H1 (cell line): Measurements from ENCODE around the gene THAP11. TPM values are rescaled to one million over a fixed set of nuclear protein-coding genes. Genes with fewer than 3 reads are reported as not detected.

ENCODE experiments used
- CTCF ChIA-PET: fragments of 300-600 bp; sonication (Branson Sonifier 250); formaldehyde crosslinking; loops from one replicate; lab custom pipeline; 2021; ENCODE audit not compliant: partially characterized antibody; lab: Charles Lee
- POLR2A ChIA-PET: fragments of 300-600 bp; sonication (Branson Sonifier 250); formaldehyde crosslinking; loops from one replicate; lab custom pipeline; 2021; ENCODE audit warnings: inconsistent platforms; ENCODE audit not compliant: partially characterized antibody; lab: Charles Lee
- DNase-seq, 2 experiments: peaks; one replicate each; pipeline versions ENCODE4 v3.0.0 to v3.0.0-alpha.2; 2010 to 2022; ENCODE audit warnings: low spot score in 2 of 2, low read depth in 1 of 2, mixed read lengths in 1 of 2
- FAIRE-seq: peaks from 2 replicates; lab custom pipeline; 2011; peaks lifted over from hg19 to GRCh38; lab: Jason Lieb, UNC
- H2AFZ ChIP-seq: 2 replicates; pipeline ENCODE4 v1.8.1; 2012; ENCODE audit warnings: low read length, inconsistent platforms
- H2AK5ac ChIP-seq: 2 replicates; pipeline ENCODE4 v1.6.1; 2013; ENCODE audit warnings: low read depth, low read length
- H2BK120ac ChIP-seq: replicated peaks from 2 replicates; pipeline ENCODE3; 2013; ENCODE audit warnings: low read depth, low read length, inconsistent platforms
- H2BK12ac ChIP-seq: 2 replicates; pipeline ENCODE4 v1.6.1; 2013; ENCODE audit warnings: low read depth, low read length
- H2BK15ac ChIP-seq: 2 replicates; pipeline ENCODE4 v1.6.1; 2013; ENCODE audit warnings: low read length
- H2BK20ac ChIP-seq: 2 replicates; pipeline ENCODE4 v1.6.1; 2013; ENCODE audit warnings: low read length
- H2BK5ac ChIP-seq: 2 replicates; pipeline ENCODE4 v1.6.1; 2013; ENCODE audit warnings: low read depth, low read length
- H3K14ac ChIP-seq: 2 replicates; pipeline ENCODE4 v1.6.1; 2013; ENCODE audit warnings: inconsistent platforms; ENCODE audit not compliant: insufficient read length
- H3K18ac ChIP-seq: 2 replicates; pipeline ENCODE4 v1.6.1; 2013; ENCODE audit warnings: low read length; ENCODE audit errors: extremely low read depth
- H3K23ac ChIP-seq: 2 replicates; pipeline ENCODE4 v1.6.1; 2013; ENCODE audit warnings: inconsistent platforms; ENCODE audit not compliant: insufficient read length
- H3K23me2 ChIP-seq: 2 replicates; pipeline ENCODE4 v1.6.1; 2013; ENCODE audit warnings: low read depth, low read length
- H3K27ac ChIP-seq: 2 replicates; pipeline ENCODE4 v1.6.1; 2011; ENCODE audit warnings: low read depth, low read length, inconsistent platforms
- H3K27me3 ChIP-seq, 4 experiments: replicated peaks in 1 of 4; 1 replicate in 1 of 4; 2 replicates in 3 of 4; pipeline versions ENCODE4 v1.6.1 to v1.8.1; 2011 to 2013; ENCODE audit warnings: low read length in 3 of 4, mild to moderate bottlenecking in 3 of 4, inconsistent platforms in 2 of 4, mixed read lengths in 2 of 4, moderate library complexity in 1 of 4; ENCODE audit not compliant: control insufficient read depth in 3 of 4, insufficient read depth in 3 of 4; ENCODE audit errors: extremely low read depth in 1 of 4
- H3K36me3 ChIP-seq, 4 experiments: 2 replicates each; pipeline versions ENCODE4 v1.6.1 to v1.8.1; 2011 to 2013; ENCODE audit warnings: mild to moderate bottlenecking in 4 of 4, low read length in 3 of 4, moderate library complexity in 2 of 4, control low read depth in 1 of 4, inconsistent platforms in 1 of 4; ENCODE audit not compliant: insufficient read depth in 4 of 4, control insufficient read depth in 2 of 4
- H3K4ac ChIP-seq: replicated peaks from 2 replicates; pipeline ENCODE3; 2013; ENCODE audit warnings: low read length, low read depth, mixed read lengths, inconsistent platforms; ENCODE audit not compliant: insufficient read length
- H3K4me1 ChIP-seq, 4 experiments: replicated peaks in 1 of 4; 1 replicate in 1 of 4; 2 replicates in 3 of 4; pipeline versions ENCODE4 v1.6.1 to v1.8.1; 2011 to 2013; ENCODE audit warnings: low read length in 3 of 4, inconsistent platforms in 2 of 4, mixed read lengths in 1 of 4; ENCODE audit not compliant: insufficient read depth in 4 of 4, control insufficient read depth in 3 of 4
- H3K4me2 ChIP-seq, 2 experiments: 2 replicates each; pipeline versions ENCODE4 v1.6.1 to v1.8.1; 2011 to 2013; ENCODE audit warnings: low read depth in 2 of 2, low read length in 2 of 2, control low read depth in 1 of 2, inconsistent platforms in 1 of 2, mild to moderate bottlenecking in 1 of 2; ENCODE audit not compliant: insufficient read depth in 1 of 2
- H3K4me3 ChIP-seq, 4 experiments: fragments of 200-600, 300-600 bp in 1 of 4; sonication (generic), shearing (Covaris generic), sonication (Bioruptor Twin) in 1 of 4; 2 replicates each; pipeline versions ENCODE4 v1.5.1 to v1.8.1; 2011 to 2016; ENCODE audit warnings: low read length in 4 of 4, low read depth in 3 of 4, control low read depth in 2 of 4, inconsistent platforms in 2 of 4, mild to moderate bottlenecking in 2 of 4, mixed read lengths in 1 of 4, moderate library complexity in 1 of 4; ENCODE audit not compliant: insufficient read depth in 2 of 4; ENCODE audit errors: extremely low read depth in 1 of 4
- H3K56ac ChIP-seq: replicated peaks from 2 replicates; pipeline ENCODE3; 2013; ENCODE audit warnings: low read depth, mild to moderate bottlenecking, mixed read lengths, low read length, inconsistent platforms; ENCODE audit not compliant: insufficient read length
- H3K79me1 ChIP-seq: 2 replicates; pipeline ENCODE4 v1.6.1; 2013; ENCODE audit warnings: low read depth, low read length, control low read depth
- H3K79me2 ChIP-seq, 2 experiments: 2 replicates each; pipeline versions ENCODE4 v1.6.1 to v1.8.1; 2012 to 2013; ENCODE audit warnings: low read length in 2 of 2, mild to moderate bottlenecking in 2 of 2, inconsistent platforms in 1 of 2; ENCODE audit not compliant: insufficient read depth in 2 of 2, control insufficient read depth in 1 of 2
- H3K9ac ChIP-seq, 4 experiments: replicated peaks in 1 of 4; 1 replicate in 1 of 4; 2 replicates in 3 of 4; pipeline versions ENCODE4 v1.6.1 to v1.8.1; 2011 to 2013; ENCODE audit warnings: low read depth in 3 of 4, low read length in 3 of 4, control low read depth in 2 of 4, mild to moderate bottlenecking in 2 of 4, moderate library complexity in 2 of 4, inconsistent platforms in 1 of 4; ENCODE audit errors: extremely low read depth in 1 of 4
- H3K9me3 ChIP-seq, 2 experiments: 2 replicates each; pipeline versions ENCODE4 v1.6.1 to v1.8.1; 2012 to 2013; ENCODE audit warnings: mild to moderate bottlenecking in 2 of 2, moderate library complexity in 2 of 2, control low read depth in 1 of 2, inconsistent platforms in 1 of 2, low read depth in 1 of 2, low read length in 1 of 2, mixed read lengths in 1 of 2; ENCODE audit not compliant: insufficient read depth in 2 of 2
- H4K20me1 ChIP-seq, 2 experiments: replicated peaks in 1 of 2; 2 replicates each; pipeline versions ENCODE3 to v1.8.1; 2011 to 2013; ENCODE audit warnings: inconsistent platforms in 2 of 2, low read length in 2 of 2, mild to moderate bottlenecking in 1 of 2; ENCODE audit not compliant: insufficient read depth in 2 of 2, control insufficient read depth in 1 of 2
- H4K5ac ChIP-seq: 2 replicates; pipeline ENCODE4 v1.6.1; 2013; ENCODE audit warnings: low read length, low read depth, mixed read lengths, inconsistent platforms; ENCODE audit not compliant: insufficient read length
- H4K8ac ChIP-seq: 2 replicates; pipeline ENCODE4 v1.8.0; 2013; ENCODE audit warnings: mild to moderate bottlenecking, moderate library complexity, low read length, inconsistent platforms; ENCODE audit not compliant: insufficient read depth; ENCODE audit errors: extremely low read depth
- H4K91ac ChIP-seq: replicated peaks from 2 replicates; pipeline ENCODE3; 2013; ENCODE audit warnings: low read length, mixed read lengths, inconsistent platforms; ENCODE audit not compliant: insufficient read length
- GABPA ChIP-seq: IDR thresholded peaks from 2 replicates; pipeline ENCODE4 v1.6.1; 2011; ENCODE audit warnings: mild to moderate bottlenecking, low read length, moderate library complexity, borderline replicate concordance; ENCODE audit not compliant: insufficient read depth
- HDAC6 ChIP-seq: IDR thresholded peaks from one replicate; pipeline ENCODE4 v1.7.1; 2012; ENCODE audit warnings: low read depth, mild to moderate bottlenecking, inconsistent platforms, low read length, moderate library complexity
- KDM1A ChIP-seq: fragments of 200-600, 300-600 bp; sonication (generic); IDR thresholded peaks from 2 replicates; pipeline ENCODE4 v1.7.1; 2016; ENCODE audit warnings: mild to moderate bottlenecking, low read length, borderline replicate concordance
- PHF8 ChIP-seq: fragments of 200-600 bp; sonication (generic); conservative IDR thresholded peaks from 2 replicates; pipeline ENCODE4 v1.7.1; 2012; ENCODE audit warnings: low read depth, mild to moderate bottlenecking, inconsistent platforms, low read length, moderate library complexity
- POLR2A ChIP-seq, 2 experiments: IDR thresholded peaks; 1 replicate in 1 of 2; 2 replicates in 1 of 2; pipeline ENCODE4 v1.6.1; 2011; ENCODE audit warnings: low read depth in 2 of 2, low read length in 2 of 2, mild to moderate bottlenecking in 2 of 2; ENCODE audit errors: control extremely low read depth in 1 of 2
- SP2 ChIP-seq: IDR thresholded peaks from 2 replicates; pipeline ENCODE4 v1.6.1; 2012; ENCODE audit warnings: mild to moderate bottlenecking, low read length, inconsistent platforms
- WGBS, 2 experiments: shearing (Covaris generic) in 1 of 2; methylation state at CpG; one replicate each; pipeline versions ENCODE4 v1.1.6 to v1.1.7; 2013 to 2015; ENCODE audit warnings: low lambda C conversion rate in 2 of 2, mixed read lengths in 2 of 2, inconsistent platforms in 1 of 2, low coverage in 1 of 2, missing lambda C conversion rate in 1 of 2; ENCODE audit not compliant: insufficient replicate concordance in 2 of 2, insufficient coverage in 1 of 2, insufficient read length in 1 of 2; ENCODE audit errors: extremely low coverage in 1 of 2, missing lambda C conversion rate in 1 of 2; 5-methylcytosine and 5-hydroxymethylcytosine counted together
- polyA plus RNA-seq, 7 experiments: library from polyadenylated mRNA; depleted of rRNA in 3 of 7; stranded (reverse) in 5 of 7; unstranded in 2 of 7; fragments of >200 nt in 5 of 7; fragments of 200-250 nt in 2 of 7; gene quantifications; 1 replicate in 5 of 7; 2 replicates in 1 of 7; 4 replicates in 1 of 7; pipeline versions ENCODE4 v1.2.1 to v1.2.3, GENCODE V29; 2011 to 2013; ENCODE audit warnings: missing spikeins in 2 of 7, mixed read lengths in 2 of 7
- total RNA-seq: library from RNA; stranded (reverse); fragmentation: NEBNext Ultra II Directional; extraction: Animal tissue kit (Norgen Biotek cat#: 25700); gene quantifications from 2 replicates; pipeline ENCODE4 v1.2.1, GENCODE V29; 2021

The THAP11 gene
- total and polyA plus RNA-seq, 2 of the 8 experiments (the other 6 are each of a cell fraction or from before 2014, with no cell fraction given): 50.8 to 54.8 TPM

DNA sequence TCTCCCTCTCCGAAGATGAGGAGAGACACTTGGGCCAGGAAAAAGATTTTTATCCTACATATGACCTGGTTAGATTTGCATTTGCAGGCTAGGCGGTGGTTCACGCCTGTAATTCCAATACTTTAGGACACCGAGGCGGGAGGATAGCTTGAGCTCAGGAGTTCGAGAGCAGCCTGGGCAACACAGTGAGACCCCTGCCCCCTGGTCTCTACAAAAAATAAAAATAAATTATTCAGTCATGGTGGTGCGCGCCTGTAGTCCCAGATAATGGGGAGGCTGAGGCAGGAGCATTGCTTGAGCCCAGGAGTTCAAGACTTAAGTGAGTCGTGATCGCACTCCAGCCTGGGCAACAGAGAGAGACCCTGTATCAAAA lies 7.9 kb upstream of the THAP11 start:
- Histone ChIP-seq H3K14ac (no peak overlapping the region), H2BK5ac (no peak overlapping the region), H2BK20ac (no peak overlapping the region), H3K9me3 (no peaks in the 10 kb centered on the region), H3K9ac (peak overlapping the region in 1 of 4 experiments; percentile 74; a peak in 2 of 7 replicates), H3K4ac (no peak overlapping the region), H3K36me3 (peaks cover 4 to 12% (median 7%) of the 10 kb centered on the region in 4 experiments; a peak in 7 of 8 replicates), H4K91ac (no peak overlapping the region), H3K56ac (no peak overlapping the region), H3K27ac (no peak overlapping the region), H3K18ac (no peak overlapping the region), H4K20me1 (peaks cover 1 to 3% of the 10 kb centered on the region in 2 experiments), H3K79me1 (no peaks in the 10 kb centered on the region; the same call in 1 of the 2 replicates), H3K23ac (no peak overlapping the region), H2BK12ac (no peak overlapping the region), H3K23me2 (peaks cover 5% of the 10 kb centered on the region), H3K4me2 (peak overlapping the region; percentile 74 to 82), H4K5ac (no peak overlapping the region), H4K8ac (no peak overlapping the region), H2BK120ac (no peak overlapping the region), H2BK15ac (no peak overlapping the region), H3K79me2 (peaks cover 0 to 5% of the 10 kb centered on the region in 2 experiments; a peak in 1 of 4 replicates), H3K4me1 (no peaks in the 10 kb centered on the region; a peak in 1 of 7 replicates), H2AK5ac (no peak overlapping the region), H3K4me3 (peak overlapping the region; percentile 62 to 78 (median 74); a peak in 6 of 8 replicates), H2AFZ (peak overlapping the region; percentile 98), H3K27me3 (no peaks in the 10 kb centered on the region)
- ChIA-PET CTCF (interaction anchor here (1.0 to 11.6 kb wide), 6 partner anchors 9 to 313 kb away, joined by 3 to 100 read pairs (median 4); partner anchors contain the start of gene LCAT), POLR2A (interaction anchor here (1.0 to 2.7 kb wide), 10 partner anchors 9 to 101 kb away, joined by 3 to 8 read pairs (median 6); partner anchors contain the start of genes EDC4, NUTF2 and TSNAXIP1)
- FAIRE-seq (no peak), DNase-seq (no peak)
- TF ChIP-seq SP2 (no peak), HDAC6 (no peak), PHF8 (no peak), GABPA (no peak), KDM1A (peak; percentile 74; the same call in 1 of the 2 replicates), POLR2A (IDR thresholded peaks at IDR 0.05; ENCODE audit: control extremely low read depth in 1 of 2, low read depth in 2 of 2, low read length in 2 of 2) (no peak)
- WGBS, 2 experiments: 96% methylated on average over 10 of the region's 10 CpGs; no CpG with 5 or more reads in 1 of the 2 experiments
